ENCODE measurements around the gene ATG9A.
"Not testable (repeated sequence)": the region's sequence is repeated elsewhere in the genome, so short reads cannot be mapped to it uniquely, and the experiment has no call there.

Gene ATG9A

GRCh38 chr2:219204425-219205164, 24.8 kb downstream of the ATG9A start:
- Histone ChIP-seq H3F3A (ENCODE audit: control insufficient read depth, insufficient read depth) (peaks cover 7% of the 10 kb centered on the region; the same call in 1 of the 2 replicates), H3K4me3 (ENCODE audit: low read length) (no peak overlapping the region), H3K36me3 (ENCODE audit: control insufficient read depth, low read length) (peaks cover 25% of the 10 kb centered on the region), H3K79me2 (ENCODE audit: control insufficient read depth, low read length) (peaks cover 3% of the 10 kb centered on the region; the same call in 1 of the 2 replicates), H3K9me3 (ENCODE audit: control insufficient read depth, insufficient read depth, low read length) (no peaks in the 10 kb centered on the region), H4K20me1 (ENCODE audit: control insufficient read depth, insufficient read depth, low read depth, low read length) (no peaks in the 10 kb centered on the region), H3K27me3 (ENCODE audit: control insufficient read depth, low read length) (no peaks in the 10 kb centered on the region), H3K4me2 (ENCODE audit: low read length) (no peak overlapping the region), H3K27ac (ENCODE audit: low read depth, low read length) (no peak overlapping the region), H3K9me2 (replicated peaks; ENCODE audit: control insufficient read depth, low read length) (no peaks in the 10 kb centered on the region), H3K4me1 (ENCODE audit: control insufficient read depth, low read length) (peaks cover 18% of the 10 kb centered on the region)
- TF ChIP-seq CTCF (IDR thresholded peaks at IDR 0.05; ENCODE audit: low read depth, low read length, poor library complexity, severe bottlenecking) (no peak), EZH2phosphoT487 (IDR thresholded peaks at IDR 0.05; ENCODE audit: borderline replicate concordance, low read length) (no peak)

- H3K4me1 ChIP-seq (ENCODE audit: control insufficient read depth, low read length); H3K79me2 ChIP-seq (ENCODE audit: control insufficient read depth, low read length); H3K9me2 ChIP-seq (replicated peaks; ENCODE audit: control insufficient read depth, low read length); H3K4me2 ChIP-seq (ENCODE audit: low read length); H4K20me1 ChIP-seq (ENCODE audit: control insufficient read depth, insufficient read depth, low read depth, low read length); H3F3A ChIP-seq (ENCODE audit: control insufficient read depth, insufficient read depth); H3K36me3 ChIP-seq (ENCODE audit: control insufficient read depth, low read length); H3K9me3 ChIP-seq (ENCODE audit: control insufficient read depth, insufficient read depth, low read length); H3K27ac ChIP-seq (ENCODE audit: low read depth, low read length); H3K4me3 ChIP-seq (ENCODE audit: low read length); H3K27me3 ChIP-seq (ENCODE audit: control insufficient read depth, low read length): not testable (repeated sequence)
Observed at GRCh38 chr2:219201331-219201730, 28.1 kb downstream of the ATG9A start.

GRCh38 chr2:219200502-219201326, 28.7 kb downstream of the ATG9A start:
- H3K4me3 ChIP-seq (ENCODE audit: low read length); H3K27me3 ChIP-seq (ENCODE audit: control insufficient read depth, low read length); H3K79me2 ChIP-seq (ENCODE audit: control insufficient read depth, low read length); H3K9me3 ChIP-seq (ENCODE audit: control insufficient read depth, insufficient read depth, low read length); H3K4me2 ChIP-seq (ENCODE audit: low read length); H3K4me1 ChIP-seq (ENCODE audit: control insufficient read depth, low read length); H4K20me1 ChIP-seq (ENCODE audit: control insufficient read depth, insufficient read depth, low read depth, low read length); H3F3A ChIP-seq (ENCODE audit: control insufficient read depth, insufficient read depth); H3K9me2 ChIP-seq (replicated peaks; ENCODE audit: control insufficient read depth, low read length); H3K36me3 ChIP-seq (ENCODE audit: control insufficient read depth, low read length); H3K27ac ChIP-seq (ENCODE audit: low read depth, low read length): not testable (repeated sequence)

GRCh38 chr2:219199470-219200211, 29.8 kb downstream of the ATG9A start:
- Histone ChIP-seq H4K20me1 (ENCODE audit: control insufficient read depth, insufficient read depth, low read depth, low read length) (no peaks in the 10 kb centered on the region), H3K9me2 (replicated peaks; ENCODE audit: control insufficient read depth, low read length) (no peaks in the 10 kb centered on the region), H3K27ac (ENCODE audit: low read depth, low read length) (no peak overlapping the region), H3K36me3 (ENCODE audit: control insufficient read depth, low read length) (no peaks in the 10 kb centered on the region), H3K4me1 (ENCODE audit: control insufficient read depth, low read length) (peaks cover 6% of the 10 kb centered on the region; the same call in 1 of the 2 replicates), H3K4me2 (ENCODE audit: low read length) (no peak overlapping the region), H3K4me3 (ENCODE audit: low read length) (no peak overlapping the region), H3F3A (ENCODE audit: control insufficient read depth, insufficient read depth) (no peaks in the 10 kb centered on the region), H3K79me2 (ENCODE audit: control insufficient read depth, low read length) (no peaks in the 10 kb centered on the region), H3K9me3 (ENCODE audit: control insufficient read depth, insufficient read depth, low read length) (no peaks in the 10 kb centered on the region), H3K27me3 (ENCODE audit: control insufficient read depth, low read length) (peaks cover 8% of the 10 kb centered on the region; the same call in 1 of the 2 replicates)
- TF ChIP-seq EZH2phosphoT487 (IDR thresholded peaks at IDR 0.05; ENCODE audit: borderline replicate concordance, low read length) (no peak), CTCF (IDR thresholded peaks at IDR 0.05; ENCODE audit: low read depth, low read length, poor library complexity, severe bottlenecking) (no peak)
